Cardiac septum (tissue), 1 donor: ENCODE data around the gene BMERB1. TPM values are rescaled to one million over a fixed set of nuclear protein-coding genes. Genes with fewer than 3 reads are reported as not detected.
"Not testable (repeated sequence)": the region's sequence is repeated elsewhere in the genome, so short reads cannot be mapped to it uniquely, and the experiment has no call there.

ENCODE experiments used
- DNase-seq: peaks from one replicate; pipeline ENCODE4 v3.0.0-alpha.2; 2020; ENCODE audit warnings: low spot score
- intact Hi-C: fragments of 100-400 bp; cut with DNase I; formaldehyde crosslinking; loops from one replicate; pipeline ENCODE4 v1.14.0; 2022
- total RNA-seq: library from RNA; stranded (reverse); fragmentation: NEBNext Ultra II Directional; extraction: Animal tissue kit (Norgen Biotek cat#: 25700); gene quantifications from one replicate; pipeline ENCODE4 v1.2.1, GENCODE V29; 2021
- donor health status: DM: no; HTN: no; CAD: no.

Gene BMERB1
- total RNA-seq, 1 donor from 2014 or later = 70.3 TPM

DNA sequence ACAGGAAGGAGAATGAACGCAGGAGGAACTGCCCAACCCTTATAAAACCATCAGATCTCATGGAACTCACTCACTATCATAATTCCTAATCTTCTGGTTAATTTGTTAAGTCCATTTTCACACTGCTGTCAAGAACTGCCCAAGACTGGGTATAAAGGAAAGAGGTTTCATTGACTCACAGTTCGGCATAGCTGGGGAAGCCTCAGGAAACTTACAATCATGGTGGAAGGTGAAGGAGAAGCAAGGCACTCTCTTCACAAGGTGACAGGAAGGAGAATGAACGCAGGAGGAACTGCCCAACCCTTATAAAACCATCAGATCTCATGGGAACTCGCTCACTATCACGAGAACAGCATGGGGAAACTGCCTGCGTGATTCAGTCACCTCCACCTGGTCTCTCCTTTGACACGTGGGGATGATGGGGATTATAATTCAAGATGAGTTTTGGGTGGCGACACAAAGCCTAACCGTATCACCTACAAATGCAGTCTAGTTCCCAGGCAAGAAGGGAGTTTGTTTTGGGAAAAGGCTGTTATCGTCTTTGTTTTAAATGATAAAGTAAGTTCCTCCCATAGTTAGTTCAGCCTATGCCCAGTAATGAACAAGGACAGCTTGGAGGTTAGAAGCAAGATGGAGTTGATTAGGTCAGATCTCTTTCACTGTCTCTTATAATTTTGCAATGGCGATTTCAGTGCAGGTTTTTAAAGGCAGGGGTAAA is 139.7 kb downstream of the BMERB1 start:
- DNase-seq, intact Hi-C loops: not testable (repeated sequence)

GRCh38 chr16:15574614-15574948 is 140.2 kb downstream of the BMERB1 start:
- intact Hi-C loops = no loop called here
- DNase-seq = no peak

DNA sequence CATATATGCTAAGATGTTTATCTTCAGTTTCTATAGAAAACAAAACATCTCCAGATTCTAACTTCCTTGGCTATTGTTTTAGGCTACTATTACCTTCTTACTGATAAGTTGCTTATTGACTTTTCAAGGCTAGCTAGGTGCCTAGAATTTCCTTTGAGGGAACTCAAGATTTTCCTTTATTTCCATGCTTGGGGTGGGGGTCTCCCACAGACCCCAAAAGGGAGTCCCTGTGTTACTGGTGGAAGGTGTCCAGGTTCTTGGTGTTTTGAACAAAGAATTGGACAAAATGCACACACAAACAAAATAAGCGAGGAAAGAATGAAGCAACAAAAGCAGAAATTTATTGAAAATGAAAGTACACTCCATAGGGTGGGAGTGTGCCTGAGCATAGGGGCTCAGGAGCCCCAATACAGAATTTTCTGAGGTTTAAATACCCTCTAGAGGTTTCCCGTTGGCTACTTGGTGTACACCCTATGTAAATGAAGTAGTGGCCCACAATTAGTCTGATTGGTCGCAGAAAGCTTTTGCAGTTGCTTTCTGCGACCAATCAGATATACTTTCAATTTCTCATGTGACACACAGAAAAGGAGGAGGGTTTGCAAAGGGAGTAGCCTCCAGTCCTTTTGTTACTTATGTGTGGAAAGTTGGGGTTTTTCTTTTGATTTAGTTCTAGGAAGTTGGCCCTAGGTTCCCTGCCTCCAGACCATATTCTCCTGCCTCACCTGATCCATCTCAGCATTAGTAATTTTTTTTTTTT is 141.1 kb downstream of the BMERB1 start:
- intact Hi-C loops = no loop called here
- no peak for DNase-seq

DNA sequence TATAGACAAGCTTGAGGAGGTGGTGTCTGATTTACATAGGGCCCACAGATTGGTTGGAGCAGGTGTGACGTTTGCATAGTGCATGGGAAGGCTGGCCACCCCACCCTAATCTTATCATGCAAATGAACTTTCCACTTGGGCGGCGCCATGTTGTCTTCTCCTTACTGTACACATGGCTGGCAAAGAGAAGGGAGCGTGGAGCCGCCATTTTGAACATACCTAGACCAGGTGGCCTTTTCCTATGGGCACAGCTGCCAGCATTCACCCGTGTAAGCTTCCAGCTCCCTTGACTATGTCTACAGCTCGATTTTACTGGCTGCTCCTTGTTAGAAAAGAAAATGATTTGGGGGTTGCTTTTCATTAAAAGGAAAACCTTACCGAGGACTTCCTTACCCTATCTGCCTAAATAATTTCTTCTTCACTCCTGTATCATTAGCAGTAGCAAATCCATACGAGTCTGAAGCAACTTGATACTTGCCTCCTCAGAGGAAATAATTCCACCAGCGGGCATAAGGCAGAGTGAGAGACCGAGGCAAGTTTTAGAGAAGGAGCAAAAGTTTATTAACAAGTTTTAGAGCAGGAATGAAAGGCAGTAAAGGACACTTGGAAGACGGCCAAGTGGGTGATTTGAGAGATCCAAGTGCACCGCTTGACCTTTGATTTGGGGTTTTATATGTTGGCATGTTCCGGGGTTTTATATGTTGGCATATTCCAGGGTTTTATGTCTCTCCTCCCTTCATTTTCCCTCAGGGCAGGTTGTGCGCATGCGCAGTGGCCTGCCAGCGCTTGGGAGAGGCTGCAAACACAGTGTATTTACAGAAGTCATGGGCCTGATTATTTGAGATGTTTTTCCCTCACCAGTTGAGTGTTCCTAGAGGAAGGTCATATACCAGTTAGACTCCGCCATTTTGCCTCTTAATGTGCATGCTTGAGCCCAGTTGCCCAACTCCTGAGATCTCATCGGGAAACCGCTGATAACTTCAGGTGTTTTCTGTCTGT is 142.9 kb downstream of the BMERB1 start:
- DNase-seq = no peak
- intact Hi-C loops = no loop called here

DNA sequence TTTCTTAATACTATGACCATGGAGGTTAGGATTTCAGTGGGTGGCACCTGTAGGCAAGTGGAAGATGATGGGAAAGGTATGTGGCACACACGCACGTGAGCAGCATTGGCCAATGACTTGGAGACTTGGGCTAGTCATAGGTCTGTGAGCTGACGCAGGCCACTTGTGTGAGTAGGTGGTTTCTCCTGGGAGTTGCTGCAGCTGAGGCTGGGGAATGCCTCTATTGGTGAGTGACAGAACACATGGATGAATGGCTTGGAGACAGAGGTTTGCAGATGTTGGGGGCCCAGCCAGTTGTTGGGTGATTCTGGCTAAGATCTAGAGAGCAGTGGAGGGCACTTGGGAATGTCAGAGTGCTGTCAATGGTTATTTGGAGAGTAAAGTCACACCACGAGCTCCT is 144.4 kb downstream of the BMERB1 start:
- intact Hi-C loops = no loop called here
- DNase-seq = no peak

GRCh38 chr16:15581127-15581815 is 146.9 kb downstream of the BMERB1 start:
- intact Hi-C loops = no loop called here
- DNase-seq = no peak

- no peak for DNase-seq
- intact Hi-C loops = no loop called here
These were observed 149.1 kb downstream of the BMERB1 start for GRCh38 chr16:15583526-15583925.

- no peak for DNase-seq
- intact Hi-C loops = no loop called here
These were observed 151.6 kb downstream of the BMERB1 start for GRCh38 chr16:15585956-15586355.

- intact Hi-C loops = no loop called here
- DNase-seq = no peak
These were observed 152.3 kb downstream of the BMERB1 start for GRCh38 chr16:15586716-15587115.

GRCh38 chr16:15587152-15587825 is 152.9 kb downstream of the BMERB1 start:
- DNase-seq = no peak
- intact Hi-C loops = no loop called here

DNA sequence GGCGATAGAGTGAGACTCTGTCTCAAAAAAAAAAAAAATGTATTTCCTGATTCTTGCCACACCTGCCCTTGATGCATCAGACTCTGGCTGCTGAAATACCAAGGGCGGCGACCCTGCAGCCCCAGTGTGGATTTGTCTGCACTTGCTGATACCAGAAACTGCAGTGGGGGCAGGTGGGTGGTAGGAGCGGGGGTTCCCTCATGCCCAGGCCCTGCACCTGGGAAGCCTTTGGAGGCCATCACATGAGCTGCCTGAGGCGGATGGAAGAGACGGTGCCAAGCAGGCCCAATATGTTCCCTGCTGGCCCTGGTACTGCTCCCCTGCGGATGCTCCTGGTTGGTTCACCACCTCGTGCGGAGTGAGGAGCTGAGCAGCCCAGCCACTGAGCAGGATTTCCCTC is 157.9 kb downstream of the BMERB1 start:
- no peak for DNase-seq
- intact Hi-C loops = no loop called here

GRCh38 chr16:15593235-15593634 is 158.8 kb downstream of the BMERB1 start:
- no peak for DNase-seq
- intact Hi-C loops = no loop called here

DNA sequence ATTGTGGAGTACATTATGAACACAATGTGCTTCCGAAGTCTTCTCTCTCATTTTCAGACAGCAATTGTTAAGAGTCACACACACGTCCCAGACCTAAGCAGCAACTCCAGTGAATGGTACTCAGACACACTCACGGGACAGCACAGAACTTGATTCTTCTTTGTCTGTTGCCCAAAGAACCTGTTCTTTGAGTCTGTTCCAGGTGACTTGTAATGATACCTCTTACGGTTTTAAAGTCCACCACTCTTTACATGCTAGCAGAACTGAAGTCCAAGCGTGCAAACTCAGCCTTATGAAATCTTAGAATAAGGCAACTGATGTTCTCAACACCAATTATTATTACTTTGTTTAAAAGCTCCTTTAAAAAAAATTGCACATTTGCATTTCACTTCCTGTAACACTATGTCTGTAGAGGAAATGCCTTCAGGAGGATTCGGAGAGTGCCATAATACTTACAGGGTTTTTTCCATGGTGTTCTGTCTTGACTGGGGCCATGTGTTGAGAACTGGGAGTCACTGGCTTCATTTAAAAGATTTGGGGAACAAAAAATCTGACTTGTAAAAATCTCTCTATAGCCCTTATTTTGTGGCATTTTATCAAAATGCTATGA is 160.4 kb downstream of the BMERB1 start:
- DNase-seq = no peak
- intact Hi-C loops = no loop called here

DNA sequence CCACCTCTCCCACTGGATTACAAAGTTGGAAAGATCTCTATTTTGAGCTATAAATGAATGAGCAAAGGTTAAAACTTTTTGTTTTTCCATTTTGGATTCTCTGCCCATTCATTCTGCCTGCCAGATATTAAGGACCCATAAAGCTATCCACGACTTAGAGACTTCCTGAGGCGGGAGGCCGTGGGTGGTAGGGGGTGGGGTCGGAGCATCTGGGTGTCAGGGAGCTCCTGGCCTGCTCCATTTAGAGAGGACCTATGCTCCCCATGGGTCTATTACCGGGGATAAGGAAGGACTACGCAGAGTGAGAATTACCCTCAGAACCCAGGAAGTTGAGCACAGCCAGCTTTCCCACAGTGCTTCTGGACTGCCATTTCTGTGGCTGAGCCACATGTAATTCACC is 162.7 kb downstream of the BMERB1 start:
- DNase-seq = no peak
- intact Hi-C loops = no loop called here

DNA sequence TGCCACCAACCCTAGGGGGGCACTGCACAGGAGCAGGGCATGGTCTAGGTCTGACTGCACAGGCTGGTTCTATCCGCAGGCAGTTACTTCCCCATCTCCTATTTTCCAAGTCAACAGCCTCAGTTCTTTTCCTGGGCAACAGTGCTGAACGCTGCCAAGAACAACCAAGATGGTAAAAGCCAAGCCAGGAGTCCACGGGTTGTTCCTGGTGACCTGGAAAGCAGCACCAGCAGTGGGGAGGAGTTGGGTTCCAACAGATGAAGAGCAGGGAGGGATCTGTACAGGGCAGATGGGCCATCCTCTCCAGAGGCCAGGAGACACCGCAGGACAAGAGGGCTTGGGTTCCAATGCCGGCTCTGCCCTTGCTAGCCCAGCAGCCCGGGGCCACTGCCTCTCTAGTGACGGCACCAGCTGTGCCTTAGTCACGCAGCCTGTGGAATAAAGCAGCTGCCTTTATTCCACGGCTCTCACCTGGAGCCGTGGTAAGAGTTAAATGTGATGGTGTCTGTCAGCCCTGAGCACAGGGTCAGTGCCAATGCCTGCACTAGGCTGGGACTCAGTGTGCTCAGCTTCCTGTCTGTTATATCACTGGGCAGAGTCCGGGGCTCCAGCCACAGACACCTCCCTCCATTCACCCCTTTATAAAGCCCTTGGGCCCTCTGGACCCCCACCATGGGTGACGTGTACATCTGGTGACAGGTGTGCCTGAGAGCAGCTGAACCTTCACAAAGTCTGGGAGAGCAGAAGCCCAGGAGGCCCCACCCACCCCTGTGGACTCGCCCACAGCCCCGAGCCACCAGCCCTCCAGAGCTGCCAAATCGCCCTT is 163.6 kb downstream of the BMERB1 start:
- intact Hi-C loops = no loop called here

DNA sequence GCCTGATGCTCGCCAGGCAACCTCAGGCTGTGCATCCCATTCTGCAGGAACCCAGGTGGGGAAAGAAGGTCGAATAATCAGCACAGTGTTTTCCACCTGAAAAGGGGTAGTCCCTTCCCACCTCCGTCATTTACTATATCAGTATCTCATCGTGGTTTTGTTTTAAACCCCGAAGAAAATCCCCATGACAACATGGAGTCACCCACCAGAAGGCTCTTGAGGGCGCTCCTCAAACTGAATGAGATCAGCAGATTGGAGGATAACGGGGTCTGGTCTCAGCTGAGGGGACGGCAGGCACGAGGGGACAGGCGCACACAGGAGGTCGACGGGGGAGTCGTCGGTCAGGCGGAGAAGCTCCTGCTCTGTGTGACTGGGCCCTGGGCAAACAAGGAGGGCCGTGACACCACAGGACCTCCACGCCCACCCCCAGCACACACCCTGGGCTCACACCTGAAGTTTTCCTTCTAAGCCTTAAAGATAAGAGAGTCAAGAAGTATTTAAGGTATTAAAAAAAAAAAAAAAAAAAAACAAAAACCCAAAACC is 164.3 kb downstream of the BMERB1 start:
- intact Hi-C loops = no loop called here

More for the DNA sequence above, 163.6 kb downstream of the BMERB1 start:
- no peak for DNase-seq

GRCh38 chr16:15599303-15600070 is 165.1 kb downstream of the BMERB1 start:
- DNase-seq = no peak
- intact Hi-C loops = no loop called here

More for the DNA sequence above, 164.3 kb downstream of the BMERB1 start:
- DNase-seq = no peak
